Measurements from ENCODE around the gene CLEC4G. TPM values are rescaled to one million over a fixed set of nuclear protein-coding genes. Genes with fewer than 3 reads are reported as not detected.

The CLEC4G gene
- total RNA-seq (1 to 10 TPM in 1 of 2 donors, not detected in 1; 1.2 TPM), polyA plus RNA-seq (ENCODE audit: insufficient read depth, low read depth, low replicate concordance) (0.71 TPM)
- long read RNA-seq, donor 1: 0 reads
- long read RNA-seq, donor 2, partial matches to known transcripts: 5 of 5 reads
- long read RNA-seq, donor 2, other reads (novel, unspliced or antisense): 0 of 5 reads

GRCh38 chr19:7732045-7732444, at the start of gene CLEC4G:
Gene CLEC4G, minus strand, starts transcription at chr19:7732110. Its CDS starts 8 bp downstream, at chr19:7732102.
- TF ChIP-seq POLR2A (IDR thresholded peaks at IDR 0.05): no peak
- TF ChIP-seq CTCF (IDR thresholded peaks at IDR 0.05): no peak
- DNase-seq: no peak
- Histone ChIP-seq H3K4me3 (no peak within 1 kb of the TSS), H3K27me3 (no peaks in the 10 kb centered on the region), H3K9me3 (no peaks in the 10 kb centered on the region), H3K36me3 (ENCODE audit: low read depth, missing control alignments) (no peaks in the 10 kb centered on the region), H3K4me1 (peaks cover 3% of the 10 kb centered on the region), H3K27ac (no peak within 1 kb of the TSS)
- WGBS, 2 donors: 48 to 69% methylated on average over 9 of the region's 9 CpGs
- intact Hi-C loops (cut with DNase I; ENCODE audit: low total_unique reads): no loop called here

- no peak for TF ChIP-seq POLR2A (IDR thresholded peaks at IDR 0.05)
- no peak for TF ChIP-seq CTCF (IDR thresholded peaks at IDR 0.05)
- Histone ChIP-seq H3K27me3 (no peaks in the 10 kb centered on the region), H3K4me3 (no peak overlapping the region), H3K4me1 (no peaks in the 10 kb centered on the region), H3K27ac (no peak overlapping the region), H3K36me3 (ENCODE audit: low read depth, missing control alignments) (no peaks in the 10 kb centered on the region), H3K9me3 (no peaks in the 10 kb centered on the region)
- DNase-seq: no peak
- WGBS, 2 donors: 54 to 76% methylated on average over 11 to 12 of the region's 12 CpGs
- intact Hi-C loops (cut with DNase I; ENCODE audit: low total_unique reads): no loop called here
These were observed 49.2 kb upstream of the CLEC4G start for GRCh38 chr19:7781157-7781556.

- TF ChIP-seq CTCF (IDR thresholded peaks at IDR 0.05): no peak
- Histone ChIP-seq H3K27me3 (no peaks in the 10 kb centered on the region), H3K36me3 (ENCODE audit: low read depth, missing control alignments) (no peaks in the 10 kb centered on the region), H3K27ac (no peak overlapping the region), H3K4me3 (no peak overlapping the region), H3K4me1 (no peaks in the 10 kb centered on the region), H3K9me3 (no peaks in the 10 kb centered on the region)
- DNase-seq: no peak
- WGBS, 2 donors: 44 to 60% methylated on average over 25 to 26 of the region's 26 CpGs
- intact Hi-C loops (cut with DNase I; ENCODE audit: low total_unique reads): no loop called here
These were observed 47.9 kb upstream of the CLEC4G start for GRCh38 chr19:7779631-7780486.

- H3K4me3 ChIP-seq: no peak overlapping the region
- no peak for DNase-seq
- no peaks in the 10 kb centered on the region for H3K36me3 ChIP-seq (ENCODE audit: low read depth, missing control alignments)
- intact Hi-C loops (cut with DNase I; ENCODE audit: low total_unique reads): no loop called here
- no peaks in the 10 kb centered on the region for H3K27me3 ChIP-seq
- no peaks in the 10 kb centered on the region for H3K9me3 ChIP-seq
- TF ChIP-seq POLR2A (IDR thresholded peaks at IDR 0.05) (no peak), CTCF (IDR thresholded peaks at IDR 0.05) (no peak)
- H3K27ac ChIP-seq: no peak overlapping the region
- WGBS, 2 donors: 68 to 73% methylated on average over 5 of the region's 5 CpGs
- no peaks in the 10 kb centered on the region for H3K4me1 ChIP-seq
These were observed 46.2 kb upstream of the CLEC4G start for GRCh38 chr19:7778081-7778480.
